HAP-1 (cell line): Measurements from ENCODE around the gene MYO3B.
A peak's percentile ranks its signal among the peaks of the same experiment; 100 is the strongest.

Experiments
- DNase-seq, 2 experiments: peaks; one replicate each; pipeline ENCODE4 v3.0.0-alpha.2; 2016 to 2020; ENCODE audit warnings: low spot score in 2 of 2
- H3K27me3 ChIP-seq: fragments of 250-450 bp; sonication (Bioruptor Pico); 2 replicates; pipeline ENCODE4 v1.5.1; 2020; ENCODE audit warnings: low read depth, mild to moderate bottlenecking, moderate library complexity
- H3K36me3 ChIP-seq: fragments of 250-450 bp; sonication (Bioruptor Pico); replicated peaks from 2 replicates; pipeline ENCODE4 v1.5.1; 2020; ENCODE audit warnings: mild to moderate bottlenecking
- H3K4me1 ChIP-seq: fragments of 250-450 bp; sonication (Bioruptor Pico); 2 replicates; pipeline ENCODE4 v1.5.1; 2020; ENCODE audit warnings: mild to moderate bottlenecking
- H3K4me3 ChIP-seq: fragments of 250-450 bp; sonication (Bioruptor Pico); 2 replicates; pipeline ENCODE4 v1.5.1; 2020; ENCODE audit warnings: mild to moderate bottlenecking, moderate library complexity
- H3K9me3 ChIP-seq: fragments of 250-450 bp; sonication (Bioruptor Pico); 2 replicates; pipeline ENCODE4 v1.5.1; 2020; ENCODE audit warnings: mild to moderate bottlenecking, moderate library complexity
- in situ Hi-C: fragments of 300-500 bp; cut with MboI; formaldehyde crosslinking; loops from 3 replicates; pipeline ENCODE4 v1.14.3; 2020; ENCODE audit warnings: low sequenced_read_pairs, inconsistent platforms, mixed read lengths

Gene MYO3B

DNA sequence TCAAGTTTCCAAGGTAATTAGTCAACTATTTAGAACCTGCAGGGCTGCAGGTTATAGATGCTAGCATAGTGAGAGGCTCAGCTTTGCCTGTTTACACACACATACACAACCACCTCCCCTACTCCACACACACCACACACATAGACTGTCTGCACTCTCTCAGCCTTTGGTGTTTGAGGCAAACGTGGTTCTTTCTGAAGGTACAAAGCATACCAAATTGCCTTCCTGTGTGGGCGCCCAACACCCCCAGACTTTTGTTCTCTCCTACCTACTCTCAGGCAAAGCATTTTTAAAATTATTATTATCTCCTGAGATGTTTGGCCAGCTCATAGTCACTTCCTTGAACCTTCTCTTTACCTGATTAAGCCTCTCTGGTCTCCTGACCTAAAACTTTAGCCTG, 44.9 kb downstream of the MYO3B start:
- peaks cover 27% of the 10 kb centered on the region for H3K4me1 ChIP-seq

DNA sequence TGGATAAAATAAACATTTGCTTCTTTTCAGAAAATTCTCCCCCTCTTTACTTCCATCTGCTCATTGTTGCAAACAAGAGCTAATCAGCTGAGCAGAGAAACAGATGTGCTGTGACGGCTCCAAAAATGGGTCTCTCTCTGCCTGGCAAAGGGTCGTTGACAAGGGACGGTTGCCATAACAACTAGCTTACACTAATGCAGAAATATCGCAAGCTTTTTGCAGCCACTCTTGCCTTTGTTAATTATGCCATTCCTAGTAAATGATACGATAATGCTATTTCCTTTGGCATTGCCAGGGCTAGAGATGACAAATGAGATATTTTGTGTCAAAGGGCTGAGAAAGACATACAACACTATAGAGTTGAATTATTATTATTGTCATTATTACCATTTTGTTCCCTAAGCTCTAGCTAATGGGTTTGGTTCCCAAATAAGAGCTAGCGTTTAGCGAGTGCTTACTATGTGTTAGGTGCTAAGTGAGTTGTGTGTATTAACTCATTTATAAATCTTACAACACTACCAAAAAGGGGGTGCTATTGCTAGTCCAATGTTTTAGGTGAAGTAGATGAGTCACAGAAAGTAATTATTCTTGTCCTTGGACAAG, 46.8 kb downstream of the MYO3B start:
- peaks cover 13% of the 10 kb centered on the region for H3K4me1 ChIP-seq
- H3K4me3 ChIP-seq: no peak overlapping the region
- H3K36me3 ChIP-seq: no peaks in the 10 kb centered on the region
- DNase-seq: no peak
- in situ Hi-C loops: no loop called here
- H3K27me3 ChIP-seq: no peaks in the 10 kb centered on the region
- no peaks in the 10 kb centered on the region for H3K9me3 ChIP-seq

More for the DNA sequence above, 44.9 kb downstream of the MYO3B start:
- H3K36me3 ChIP-seq: no peaks in the 10 kb centered on the region
- no peaks in the 10 kb centered on the region for H3K9me3 ChIP-seq
- in situ Hi-C loops: no loop called here
- no peak overlapping the region for H3K4me3 ChIP-seq
- DNase-seq: no peak
- H3K27me3 ChIP-seq: no peaks in the 10 kb centered on the region

DNA sequence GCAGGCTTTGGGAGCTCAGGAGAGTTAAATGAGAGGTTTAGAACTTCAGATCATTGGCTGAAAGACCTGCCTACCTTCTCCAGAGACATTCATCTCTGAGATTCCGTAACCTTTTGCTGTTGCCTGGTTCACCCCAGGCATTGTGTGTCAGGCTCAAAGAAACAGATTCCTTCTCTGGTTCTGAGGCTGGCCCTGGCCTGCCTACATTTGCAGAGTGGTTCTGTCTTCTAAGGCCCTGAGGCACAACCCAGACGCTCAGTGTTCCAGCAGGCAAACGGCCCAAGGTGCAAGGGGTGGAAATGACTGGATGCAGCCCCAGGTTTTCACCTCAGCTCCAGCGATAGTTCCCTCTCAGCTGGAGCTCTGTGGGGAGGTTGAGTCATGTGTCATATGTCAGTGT, 48.3 kb downstream of the MYO3B start:
- H3K27me3 ChIP-seq: no peaks in the 10 kb centered on the region
- no peaks in the 10 kb centered on the region for H3K9me3 ChIP-seq
- H3K4me1 ChIP-seq: peaks cover 13% of the 10 kb centered on the region
- in situ Hi-C loops: no loop called here
- no peaks in the 10 kb centered on the region for H3K36me3 ChIP-seq
- no peak overlapping the region for H3K4me3 ChIP-seq
- no peak for DNase-seq

DNA sequence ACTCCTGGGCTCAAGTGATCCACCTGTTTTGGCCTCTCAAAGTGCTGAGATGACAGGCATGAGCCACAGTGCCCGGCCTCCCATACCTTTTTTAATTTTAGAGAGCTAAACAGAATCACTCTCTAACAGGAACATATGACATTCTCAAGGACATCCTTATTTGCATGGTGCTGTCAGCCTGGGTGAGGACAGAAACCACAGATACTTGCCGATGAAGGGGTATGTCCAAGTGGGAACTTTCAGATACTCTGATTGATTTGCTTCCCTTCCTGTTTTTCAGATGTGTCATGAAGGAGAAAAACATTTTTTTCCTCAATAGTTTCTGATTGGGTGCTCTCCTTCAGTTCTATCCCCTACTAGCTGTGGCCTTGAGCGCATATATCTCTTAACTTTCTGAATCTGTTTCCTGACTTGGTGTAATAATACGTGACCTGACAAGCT, 49.6 kb downstream of the MYO3B start:
- Histone ChIP-seq H3K36me3 (no peaks in the 10 kb centered on the region), H3K4me3 (no peak overlapping the region), H3K9me3 (no peaks in the 10 kb centered on the region), H3K27me3 (no peaks in the 10 kb centered on the region), H3K4me1 (no peaks in the 10 kb centered on the region; the same call in 1 of the 2 replicates)
- in situ Hi-C loops: no loop called here
- no peak for DNase-seq

DNA sequence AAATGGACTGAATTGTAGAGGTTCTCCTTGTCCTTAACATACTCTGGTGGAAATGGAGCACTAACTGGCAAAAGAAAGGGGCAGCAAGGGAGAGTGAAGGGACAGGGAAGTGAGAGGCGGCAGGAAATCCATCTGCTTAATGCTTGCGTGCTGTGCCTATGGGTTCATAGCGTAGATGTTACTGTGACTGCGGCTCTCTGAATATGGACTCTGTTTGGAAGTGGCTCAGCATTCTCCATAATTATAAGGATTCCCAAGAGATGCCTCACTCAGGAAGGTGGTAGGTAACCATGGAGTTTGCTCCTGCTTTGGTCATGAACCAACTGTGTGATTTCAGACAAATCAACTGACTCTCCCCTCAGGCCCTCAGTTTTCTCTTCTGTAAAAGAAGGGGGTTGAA, 50.0 kb downstream of the MYO3B start:
- in situ Hi-C loops: no loop called here
- H3K36me3 ChIP-seq: no peaks in the 10 kb centered on the region
- H3K27me3 ChIP-seq: no peaks in the 10 kb centered on the region
- no peak overlapping the region for H3K4me3 ChIP-seq
- H3K4me1 ChIP-seq: no peaks in the 10 kb centered on the region
- H3K9me3 ChIP-seq: no peaks in the 10 kb centered on the region
- no peak for DNase-seq

DNA sequence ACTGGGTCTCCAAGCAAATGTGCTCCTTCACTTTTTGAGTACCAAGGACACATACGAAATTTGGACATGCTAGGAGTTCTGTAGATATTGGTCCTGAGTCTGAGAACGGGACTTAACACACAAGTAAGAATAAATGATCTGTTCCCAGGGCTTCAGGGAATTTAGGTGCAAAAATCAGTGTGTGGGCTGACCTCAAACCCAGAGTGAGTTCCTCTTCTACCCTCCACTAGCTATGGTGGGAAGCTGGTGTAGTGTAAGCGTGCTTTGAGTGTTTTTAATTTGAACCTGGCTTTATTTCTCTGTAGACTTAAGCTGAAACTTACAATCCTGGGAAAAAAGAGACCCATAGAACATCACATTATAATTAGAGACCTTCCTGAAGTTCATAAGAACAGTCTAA, 50.5 kb downstream of the MYO3B start:
- in situ Hi-C loops: no loop called here
- Histone ChIP-seq H3K36me3 (no peaks in the 10 kb centered on the region), H3K4me3 (no peak overlapping the region), H3K4me1 (no peaks in the 10 kb centered on the region), H3K9me3 (no peaks in the 10 kb centered on the region), H3K27me3 (no peaks in the 10 kb centered on the region)
- no peak for DNase-seq

DNA sequence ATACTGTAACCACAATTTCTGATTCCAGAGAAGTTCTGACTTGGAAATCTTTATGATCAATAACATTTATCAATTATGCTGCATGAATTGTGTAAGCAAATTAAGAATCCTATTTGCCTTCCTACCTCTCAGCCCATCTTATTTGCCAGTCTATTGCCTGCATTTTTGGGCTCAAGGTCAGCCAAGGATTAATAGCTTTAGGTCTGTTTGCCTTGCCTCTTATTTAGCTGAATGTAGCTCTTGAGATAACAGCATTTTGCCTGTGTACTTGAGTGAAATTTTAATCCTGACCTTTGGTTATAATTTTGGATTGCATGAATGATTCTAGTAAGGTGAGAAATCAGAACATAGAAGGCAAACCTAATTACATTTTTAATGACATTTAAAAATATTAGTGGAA, 51.2 kb downstream of the MYO3B start:
- no peak for DNase-seq
- no peaks in the 10 kb centered on the region for H3K36me3 ChIP-seq
- H3K4me3 ChIP-seq: no peak overlapping the region
- no peaks in the 10 kb centered on the region for H3K27me3 ChIP-seq
- in situ Hi-C loops: no loop called here
- H3K9me3 ChIP-seq: no peaks in the 10 kb centered on the region
- no peaks in the 10 kb centered on the region for H3K4me1 ChIP-seq

DNA sequence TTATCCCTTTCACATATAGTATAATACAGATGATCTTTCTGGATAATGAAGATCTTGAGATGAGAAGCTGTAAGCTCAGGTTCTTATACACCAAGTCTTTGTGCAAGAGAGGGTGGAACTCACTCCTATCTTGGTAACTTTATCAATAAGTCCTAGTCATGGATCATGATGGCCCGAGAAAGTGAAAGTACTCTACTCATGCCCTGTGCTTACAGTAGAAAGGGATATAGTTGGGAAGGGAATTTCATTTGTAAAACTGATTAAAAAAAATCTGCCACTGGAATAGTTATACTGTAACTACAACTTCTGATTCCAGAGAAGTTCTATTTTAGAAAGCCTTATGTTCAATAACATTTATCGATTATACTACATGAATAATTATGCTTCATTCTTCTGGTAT, 51.8 kb downstream of the MYO3B start:
- in situ Hi-C loops: loop anchor here (10.0 kb wide), 1 partner anchor 135 kb away; no protein-coding TSS in a partner anchor
- Histone ChIP-seq H3K27me3 (no peaks in the 10 kb centered on the region), H3K4me3 (no peak overlapping the region), H3K9me3 (no peaks in the 10 kb centered on the region), H3K4me1 (no peaks in the 10 kb centered on the region), H3K36me3 (no peaks in the 10 kb centered on the region)
- DNase-seq: no peak

DNA sequence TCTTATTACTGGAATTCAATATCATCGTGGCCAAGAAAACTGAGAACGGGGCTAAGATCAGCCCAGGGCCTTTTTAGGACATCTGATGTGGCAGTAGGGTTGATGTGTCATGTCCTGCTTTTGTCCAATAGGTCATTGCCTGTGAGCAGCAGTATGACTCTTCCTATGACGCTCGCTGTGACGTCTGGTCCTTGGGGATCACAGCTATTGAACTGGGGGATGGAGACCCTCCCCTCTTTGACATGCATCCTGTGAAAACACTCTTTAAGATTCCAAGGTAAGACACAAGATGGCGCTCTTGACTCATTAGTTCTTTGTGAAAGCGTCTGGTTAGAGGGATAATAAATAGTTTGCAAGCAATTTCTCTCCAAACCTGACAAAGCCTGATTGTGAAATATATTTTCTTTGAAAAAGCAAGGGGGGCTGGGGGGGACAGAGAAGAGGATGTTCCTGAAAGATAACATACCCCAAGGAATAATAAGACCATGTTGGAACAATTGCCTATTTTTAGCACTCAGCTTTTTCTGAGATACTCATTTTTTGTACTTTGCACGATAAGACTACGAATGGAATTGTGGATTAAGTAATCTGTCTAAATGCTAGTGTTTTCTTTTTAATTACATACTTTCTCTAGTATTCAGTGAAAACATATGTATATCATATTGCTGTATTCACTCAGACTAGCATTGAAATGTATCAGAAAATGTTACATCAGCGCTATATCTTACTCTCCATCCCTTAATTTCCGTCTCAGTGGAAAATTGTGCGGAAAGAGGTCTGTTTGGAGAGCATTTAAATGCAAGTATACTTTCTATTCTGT, 58.1 kb downstream of the MYO3B start:
- Histone ChIP-seq H3K4me1 (peaks cover 11% of the 10 kb centered on the region), H3K36me3 (no peaks in the 10 kb centered on the region), H3K27me3 (peaks cover 6% of the 10 kb centered on the region; the same call in 1 of the 2 replicates), H3K9me3 (no peaks in the 10 kb centered on the region), H3K4me3 (no peak overlapping the region)
- in situ Hi-C loops: loop anchor here (5.0 to 10.0 kb wide), 2 partner anchors 129 to 576 kb away; no protein-coding TSS in a partner anchor
- DNase-seq: peak; percentile 66 to 72

DNA sequence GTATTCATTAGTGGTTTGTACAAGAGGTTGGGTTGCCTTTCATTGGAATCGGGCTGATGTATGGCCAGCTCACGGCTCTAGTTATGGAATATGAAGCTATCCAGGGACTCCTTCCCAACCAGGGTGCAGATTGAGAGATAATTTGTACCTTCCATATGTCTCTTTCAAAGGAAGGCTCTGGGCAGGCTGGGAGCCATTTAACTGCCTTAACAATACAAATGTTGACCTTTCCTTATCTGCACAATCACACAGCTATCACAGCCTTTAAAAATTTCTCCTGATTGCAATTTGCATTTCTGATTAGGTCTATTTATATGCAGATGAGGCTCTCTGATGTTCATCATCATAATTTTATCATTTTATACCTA, 58.7 kb downstream of the MYO3B start:
- Histone ChIP-seq H3K27me3 (peaks cover 6% of the 10 kb centered on the region; the same call in 1 of the 2 replicates), H3K4me3 (no peak overlapping the region), H3K9me3 (no peaks in the 10 kb centered on the region), H3K4me1 (peaks cover 11% of the 10 kb centered on the region), H3K36me3 (no peaks in the 10 kb centered on the region)
- in situ Hi-C loops: loop anchor here (5.0 to 10.0 kb wide), 2 partner anchors 128 to 576 kb away; no protein-coding TSS in a partner anchor
- peak in 1 of 2 experiments; percentile 15 for DNase-seq

DNA sequence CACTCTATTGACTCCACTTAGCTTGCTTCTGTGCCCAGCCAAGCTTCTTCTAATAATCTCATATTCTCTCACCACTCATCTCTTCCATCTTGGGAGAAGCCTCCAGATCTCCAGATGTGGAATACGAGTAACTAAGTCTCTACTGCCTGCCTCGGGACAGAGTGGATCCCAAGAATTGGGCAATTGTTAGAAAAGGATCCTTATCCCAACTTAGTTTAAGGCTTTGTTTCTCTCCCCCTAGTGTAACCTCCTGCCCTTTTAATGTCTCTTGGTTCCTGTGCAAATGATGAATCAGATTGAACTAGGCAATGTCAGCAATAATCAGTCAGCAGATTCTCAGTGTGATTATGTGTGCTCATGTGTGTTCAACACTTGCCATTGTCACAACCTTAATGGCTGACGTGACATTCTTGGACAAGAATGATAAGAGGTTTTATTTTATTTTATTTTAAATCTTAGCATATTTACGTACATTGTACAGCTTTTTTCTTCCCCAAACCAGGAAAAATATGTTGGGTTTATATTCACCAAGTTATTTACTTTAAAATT, 59.7 kb downstream of the MYO3B start:
- H3K9me3 ChIP-seq: no peaks in the 10 kb centered on the region
- in situ Hi-C loops: loop anchor here (5.0 to 10.0 kb wide), 2 partner anchors 127 to 575 kb away; no protein-coding TSS in a partner anchor
- no peak for DNase-seq
- peaks cover 6% of the 10 kb centered on the region; the same call in 1 of the 2 replicates for H3K27me3 ChIP-seq
- H3K4me3 ChIP-seq: no peak overlapping the region
- no peaks in the 10 kb centered on the region for H3K36me3 ChIP-seq
- H3K4me1 ChIP-seq: peaks cover 11% of the 10 kb centered on the region

DNA sequence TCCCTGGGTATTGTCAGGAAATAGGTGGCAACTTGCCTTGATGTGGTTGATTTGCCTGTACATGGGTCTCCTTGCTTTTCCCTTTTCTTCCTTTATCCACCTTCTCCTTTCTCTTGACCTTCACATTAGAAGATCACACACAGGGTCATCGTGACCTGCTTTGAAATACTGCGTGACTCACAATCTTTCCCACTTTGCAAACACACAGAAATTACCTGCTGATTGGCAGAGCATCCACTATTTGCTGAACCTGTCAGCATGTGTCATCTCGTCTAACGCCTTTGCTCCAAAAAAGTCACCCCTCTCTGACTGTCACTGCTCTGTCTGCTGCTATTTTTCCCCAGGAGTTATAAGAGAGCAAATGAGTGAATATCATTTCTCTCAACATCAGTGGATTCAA, 60.8 kb downstream of the MYO3B start:
- H3K4me1 ChIP-seq: peaks cover 14% of the 10 kb centered on the region
- in situ Hi-C loops: loop anchor here (5.0 to 10.0 kb wide), 2 partner anchors 126 to 574 kb away; no protein-coding TSS in a partner anchor

DNA sequence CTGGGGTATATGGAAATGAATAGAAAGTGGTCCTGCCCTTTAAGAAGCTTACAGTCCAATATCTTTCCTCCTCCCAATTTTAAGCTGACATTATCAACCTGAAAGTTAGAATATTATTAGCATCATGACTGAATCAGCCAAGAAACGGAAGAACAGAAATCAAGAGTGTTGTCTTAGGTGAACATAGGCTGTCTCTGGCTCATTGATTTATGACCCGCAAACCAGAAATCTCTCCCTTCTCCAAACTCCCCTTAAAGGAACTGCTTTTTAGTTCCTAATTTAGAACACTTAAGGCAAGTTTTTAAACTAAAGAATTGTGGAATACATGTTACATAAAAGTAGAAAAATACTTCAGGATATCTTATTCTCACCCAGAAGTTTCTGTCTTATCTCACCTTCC, 62.7 kb downstream of the MYO3B start:
- Histone ChIP-seq H3K27me3 (peaks cover 6% of the 10 kb centered on the region; the same call in 1 of the 2 replicates), H3K9me3 (no peaks in the 10 kb centered on the region), H3K4me3 (no peak overlapping the region), H3K36me3 (no peaks in the 10 kb centered on the region), H3K4me1 (peaks cover 14% of the 10 kb centered on the region)
- in situ Hi-C loops: no loop called here
- no peak for DNase-seq

More for the DNA sequence above, 60.8 kb downstream of the MYO3B start:
- Histone ChIP-seq H3K36me3 (no peaks in the 10 kb centered on the region), H3K27me3 (peaks cover 6% of the 10 kb centered on the region; the same call in 1 of the 2 replicates), H3K9me3 (no peaks in the 10 kb centered on the region), H3K4me3 (no peak overlapping the region)
- no peak for DNase-seq

DNA sequence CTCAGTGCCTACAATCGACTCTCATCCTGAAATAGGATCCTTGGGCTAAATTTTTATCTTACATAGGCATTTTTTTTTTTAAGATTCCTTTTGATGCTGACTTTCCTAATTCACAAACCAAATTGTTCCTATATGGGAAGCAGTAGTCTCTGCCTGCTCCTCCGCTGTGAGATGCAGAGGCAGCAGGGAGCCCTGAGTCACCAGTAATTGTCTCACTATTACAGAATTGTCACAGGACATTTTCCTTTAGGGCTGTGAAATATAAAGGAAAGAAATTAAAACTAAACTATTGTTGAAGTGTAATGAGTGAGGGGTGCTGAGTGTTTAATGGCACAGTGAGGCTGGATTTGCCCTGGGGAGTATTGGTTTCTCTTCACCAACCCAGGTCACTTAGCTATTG, 63.8 kb downstream of the MYO3B start:
- Histone ChIP-seq H3K36me3 (no peaks in the 10 kb centered on the region), H3K9me3 (no peaks in the 10 kb centered on the region), H3K27me3 (peaks cover 6% of the 10 kb centered on the region; the same call in 1 of the 2 replicates), H3K4me3 (no peak overlapping the region), H3K4me1 (peaks cover 6% of the 10 kb centered on the region; the same call in 1 of the 2 replicates)
- in situ Hi-C loops: no loop called here
- DNase-seq: no peak
